ENCODE results near the gene C12orf75.
"Not testable (repeated sequence)": the region's sequence is repeated elsewhere in the genome, so short reads cannot be mapped to it uniquely, and the experiment has no call there.

Gene C12orf75

DNA sequence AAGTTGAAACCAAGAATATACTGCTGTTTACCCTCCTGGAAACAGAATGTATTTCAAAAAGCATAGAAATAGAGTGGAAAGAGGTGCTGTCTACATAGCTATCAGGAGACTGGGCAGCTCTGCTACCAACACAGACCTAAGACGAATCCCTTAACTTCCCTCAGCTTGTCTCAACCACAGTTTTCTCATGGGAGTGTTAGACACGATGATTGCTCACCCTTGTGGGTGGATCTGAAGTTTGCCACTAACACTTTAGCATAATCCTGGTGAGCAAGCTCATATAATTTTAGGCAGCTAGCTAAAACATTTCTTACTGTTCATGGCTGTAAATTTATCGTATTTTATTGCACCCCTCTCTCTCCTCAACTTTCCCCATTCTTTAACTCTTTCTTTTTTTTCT, 38.5 kb downstream of the C12orf75 start:
- DNase-seq (ENCODE audit: low read depth in 1 of 2, low spot score in 1 of 2): no peak

DNA sequence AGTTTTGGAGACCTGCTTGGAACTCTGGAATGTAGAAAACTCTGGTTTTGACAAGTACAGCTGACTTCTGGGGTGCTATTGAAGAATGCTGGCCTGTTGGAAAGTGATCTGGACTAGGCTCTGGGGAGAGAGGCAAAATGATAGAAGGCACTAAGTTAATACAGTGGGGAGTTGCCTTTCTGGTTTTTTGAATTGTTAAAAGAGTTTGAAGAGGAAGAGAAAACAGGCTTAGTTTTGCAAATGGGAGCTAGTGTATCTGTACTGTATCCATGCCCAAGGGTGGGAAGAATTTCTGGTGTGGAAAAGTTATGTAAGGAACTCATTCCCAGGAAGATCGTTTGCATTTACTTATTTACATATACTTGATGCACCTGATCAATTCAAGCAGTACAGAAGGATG, 43.8 kb downstream of the C12orf75 start:
- DNase-seq (ENCODE audit: low read depth in 1 of 2, low spot score in 1 of 2): no peak

DNA sequence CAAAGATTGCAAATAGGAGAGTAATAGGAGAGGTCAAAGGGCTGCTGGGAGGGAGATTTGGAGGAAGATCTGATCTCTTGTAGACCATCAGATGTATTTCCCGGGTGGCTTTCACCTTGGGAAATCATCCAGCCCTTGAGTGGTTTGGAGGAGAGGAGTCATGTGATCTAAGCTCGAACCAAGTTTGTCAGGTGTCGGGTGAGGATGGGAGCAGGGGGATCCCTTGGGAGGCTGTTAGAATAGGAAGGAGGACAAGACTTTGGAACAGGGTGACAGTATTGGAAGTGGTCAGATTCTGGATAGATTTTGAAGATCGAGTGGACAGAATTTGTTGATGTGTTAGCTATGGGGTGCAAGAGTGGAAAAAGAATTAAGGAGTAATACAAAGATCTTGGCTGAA, 46.6 kb downstream of the C12orf75 start:
- DNase-seq (ENCODE audit: low read depth in 1 of 2, low spot score in 1 of 2): no peak

DNA sequence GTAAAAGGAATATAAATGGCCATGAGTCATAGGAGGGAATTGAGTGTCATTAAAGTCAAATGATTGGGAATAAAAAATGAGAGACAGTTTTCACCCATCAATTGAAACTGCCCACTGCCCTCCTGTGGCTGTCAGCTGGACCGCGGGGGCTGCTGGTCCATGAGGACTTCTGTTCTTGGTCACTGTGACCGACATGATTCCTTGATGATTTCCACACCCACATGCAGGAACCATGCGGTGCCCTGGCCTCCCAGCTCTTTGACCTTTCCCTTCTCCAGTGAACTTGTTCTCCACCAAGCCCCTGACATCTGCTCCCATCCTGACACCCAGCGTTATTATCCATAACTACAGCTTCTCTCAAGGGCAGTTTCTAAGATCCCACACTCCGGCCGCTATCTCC, 48.4 kb downstream of the C12orf75 start:
- no peak for DNase-seq (ENCODE audit: low read depth in 1 of 2, low spot score in 1 of 2)

DNA sequence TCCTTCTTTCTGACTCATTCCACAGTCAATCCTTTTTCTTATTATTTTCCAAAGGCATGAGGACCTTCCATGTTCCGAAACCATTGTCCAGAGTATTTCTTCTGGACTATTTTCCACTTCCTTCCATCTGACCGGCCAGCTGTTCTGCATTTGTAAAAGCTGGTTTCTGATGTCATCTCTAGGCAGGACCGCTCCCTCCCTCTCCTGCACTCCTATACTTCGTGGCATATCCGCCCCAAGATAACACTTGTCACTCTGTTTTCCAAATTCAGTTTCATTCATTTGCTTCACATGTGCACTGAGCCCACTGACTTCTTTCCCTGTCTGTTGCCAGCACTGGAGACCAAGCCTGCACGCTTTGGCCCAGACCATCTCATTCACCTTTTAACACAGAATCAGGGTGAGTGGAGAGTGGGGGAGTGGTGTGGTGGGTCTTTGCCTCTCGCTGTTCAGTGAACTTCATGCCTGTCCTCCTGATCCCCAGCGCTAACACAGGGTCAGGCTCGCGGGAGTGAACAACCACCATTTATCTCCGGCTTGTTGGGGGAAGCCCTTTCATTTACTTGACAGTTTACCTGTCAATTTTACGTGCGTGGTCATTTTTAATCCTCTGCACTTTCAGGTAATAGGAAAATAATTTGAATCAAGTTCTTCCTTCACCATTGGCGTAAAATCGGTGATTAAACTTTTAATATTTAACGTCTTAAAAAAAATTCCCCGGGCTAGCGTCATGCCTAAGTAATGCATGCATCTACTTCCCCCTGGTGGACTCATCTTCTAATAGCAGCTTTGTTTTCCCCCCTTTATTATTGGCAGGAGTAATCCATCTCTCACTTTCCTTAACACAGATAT, 52.5 kb downstream of the C12orf75 start:
- DNase-seq (ENCODE audit: low read depth in 1 of 2, low spot score in 1 of 2): no peak

DNA sequence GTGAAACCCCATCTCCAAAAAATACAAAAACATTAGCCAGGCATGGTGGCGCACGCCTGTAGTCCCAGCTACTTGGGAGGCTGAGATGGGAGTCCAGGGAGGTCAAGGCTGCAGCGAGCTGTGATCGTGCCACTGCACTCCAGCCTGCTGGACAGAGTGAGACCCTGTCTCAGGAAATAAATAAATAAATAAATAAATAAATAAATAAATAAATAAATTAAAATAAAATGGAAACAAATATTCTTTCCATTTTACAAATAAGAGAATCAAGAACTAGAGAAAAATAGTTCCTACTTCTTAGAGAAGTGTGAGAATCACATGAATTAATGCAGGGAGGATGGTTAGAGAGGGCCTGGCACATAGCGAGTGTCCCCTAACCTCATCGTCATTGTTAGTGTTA, 53.7 kb downstream of the C12orf75 start:
- DNase-seq (ENCODE audit: low read depth in 1 of 2, low spot score in 1 of 2): no peak

DNA sequence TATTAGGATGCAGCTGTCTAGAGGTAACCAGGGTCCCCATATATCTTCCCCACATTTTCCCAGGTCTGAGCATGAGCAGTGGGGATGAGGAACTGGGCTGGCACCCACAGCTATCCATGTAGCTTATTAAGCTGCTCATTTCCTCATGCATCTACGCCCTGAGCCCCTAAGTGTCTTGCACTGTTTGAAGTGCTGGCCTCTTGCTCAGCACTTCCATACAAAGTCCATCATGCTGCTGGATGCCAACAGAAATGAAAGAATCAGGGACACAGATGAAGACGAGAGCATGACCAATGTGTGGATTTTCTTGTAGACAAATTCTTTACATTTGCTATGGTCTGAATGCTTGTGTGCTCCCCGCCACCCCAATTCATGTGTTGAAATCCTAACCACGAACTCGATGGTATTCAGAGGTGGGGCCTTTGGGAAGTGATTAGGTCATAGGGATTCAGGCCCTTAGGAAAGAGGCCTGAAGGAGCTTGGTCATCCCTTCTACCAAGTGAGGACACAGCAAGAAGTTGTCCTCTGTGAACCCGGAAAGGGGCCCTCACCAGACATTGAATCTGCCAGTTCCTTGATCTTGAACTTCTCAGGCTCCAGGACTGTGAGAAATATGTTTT, 54.5 kb downstream of the C12orf75 start:
- DNase-seq (ENCODE audit: low read depth in 1 of 2, low spot score in 1 of 2): no peak

DNA sequence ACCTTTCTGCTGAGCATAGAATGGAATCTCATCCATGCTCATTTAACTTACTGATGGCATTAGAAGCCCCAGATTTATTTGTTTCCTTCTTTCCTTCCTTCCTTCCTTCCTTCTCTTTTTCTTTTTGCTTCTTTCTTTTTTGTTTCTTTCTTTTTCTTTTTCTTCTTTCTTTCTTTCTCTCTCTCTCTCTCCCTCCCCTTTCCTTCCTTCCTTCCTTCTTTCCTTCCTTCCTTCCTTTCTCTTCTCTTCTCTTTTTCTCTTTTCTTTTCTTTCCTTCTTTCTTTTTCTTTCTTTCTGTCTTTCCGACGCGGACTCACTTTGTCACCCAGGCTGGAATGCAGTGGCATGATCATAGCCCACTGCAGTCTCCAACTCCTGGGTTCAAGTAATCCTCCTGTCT, 55.9 kb downstream of the C12orf75 start:
- DNase-seq (ENCODE audit: low read depth in 1 of 2, low spot score in 1 of 2): no peak

DNA sequence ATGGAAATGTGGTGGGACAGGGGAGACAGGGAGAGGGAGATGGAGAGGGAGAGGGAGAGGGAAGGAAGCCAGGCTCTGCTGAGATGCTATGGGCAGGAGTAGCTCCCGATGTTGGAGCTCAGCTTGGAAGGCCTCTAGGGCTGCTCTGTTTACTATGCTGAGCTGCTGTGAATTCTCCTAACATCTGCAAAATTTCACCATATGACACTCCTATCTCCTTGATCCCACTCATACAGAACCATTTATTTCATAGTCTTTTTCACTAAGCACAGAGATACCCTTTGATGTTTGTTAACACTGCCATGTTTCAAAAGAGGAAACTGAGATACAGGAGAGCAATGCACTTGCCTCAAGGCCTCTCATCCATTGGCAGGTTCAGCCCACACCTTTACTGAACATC, 60.7 kb downstream of the C12orf75 start:
- DNase-seq (ENCODE audit: low read depth in 1 of 2, low spot score in 1 of 2): no peak

DNA sequence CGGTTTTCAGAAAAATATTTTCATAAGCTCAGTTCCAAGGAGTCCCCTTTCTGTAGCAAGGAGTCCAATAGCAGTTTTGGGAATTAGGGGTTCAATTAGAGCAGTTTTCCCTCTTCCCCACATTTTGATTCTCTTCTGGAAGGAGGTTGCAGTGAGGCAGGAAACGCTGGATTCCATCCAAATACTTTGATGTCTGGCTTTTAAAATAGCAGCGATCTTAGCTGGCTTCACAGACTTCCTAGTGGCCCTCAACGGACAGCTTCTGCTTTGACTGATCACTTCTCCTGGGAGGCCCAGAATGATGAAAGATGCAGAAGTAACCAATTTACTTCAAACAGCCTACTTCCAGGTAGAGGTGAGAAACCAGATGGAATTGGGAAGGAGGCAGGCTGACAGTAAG, 63.1 kb downstream of the C12orf75 start:
- no peak for DNase-seq (ENCODE audit: low read depth in 1 of 2, low spot score in 1 of 2)

DNA sequence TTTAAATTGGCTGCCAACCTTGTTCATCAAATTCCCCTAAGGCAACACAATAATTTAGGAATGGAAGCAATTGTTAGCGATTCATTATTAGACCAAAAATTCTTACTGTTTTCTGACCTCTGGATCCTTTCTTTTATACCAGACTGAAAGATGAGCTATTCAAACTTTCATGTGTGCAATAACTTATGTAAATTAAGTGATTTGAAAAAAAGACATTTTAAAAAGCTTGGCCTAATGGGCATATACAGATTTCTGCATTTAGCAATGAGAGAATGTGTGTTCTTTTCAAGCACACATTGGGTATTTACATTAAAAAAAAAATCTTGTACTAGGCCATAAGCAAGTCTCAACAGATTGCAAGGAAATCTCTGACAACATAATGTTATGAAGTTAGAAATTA, 65.5 kb downstream of the C12orf75 start:
- no peak for DNase-seq (ENCODE audit: low read depth in 1 of 2, low spot score in 1 of 2)

DNA sequence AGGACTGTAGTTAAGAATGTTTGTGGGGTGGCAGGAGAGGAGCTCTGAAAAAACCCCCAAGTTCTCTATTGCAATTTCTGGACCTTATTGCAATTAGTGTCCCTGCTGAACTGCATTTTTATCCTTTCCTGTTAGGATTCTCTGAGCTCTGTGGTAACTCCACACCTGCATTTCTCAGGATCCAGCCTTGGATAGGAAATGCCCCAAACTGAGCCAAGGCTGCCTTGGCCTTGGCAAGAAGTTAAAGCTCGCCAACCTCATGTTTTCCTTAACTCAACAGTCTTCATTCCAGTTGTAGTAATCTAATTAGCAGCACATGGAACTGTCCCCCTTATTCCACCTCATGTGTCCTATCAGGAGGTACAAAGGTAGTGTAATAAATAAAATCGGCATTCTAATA, 66.5 kb downstream of the C12orf75 start:
- DNase-seq (ENCODE audit: low read depth in 1 of 2, low spot score in 1 of 2): no peak

DNA sequence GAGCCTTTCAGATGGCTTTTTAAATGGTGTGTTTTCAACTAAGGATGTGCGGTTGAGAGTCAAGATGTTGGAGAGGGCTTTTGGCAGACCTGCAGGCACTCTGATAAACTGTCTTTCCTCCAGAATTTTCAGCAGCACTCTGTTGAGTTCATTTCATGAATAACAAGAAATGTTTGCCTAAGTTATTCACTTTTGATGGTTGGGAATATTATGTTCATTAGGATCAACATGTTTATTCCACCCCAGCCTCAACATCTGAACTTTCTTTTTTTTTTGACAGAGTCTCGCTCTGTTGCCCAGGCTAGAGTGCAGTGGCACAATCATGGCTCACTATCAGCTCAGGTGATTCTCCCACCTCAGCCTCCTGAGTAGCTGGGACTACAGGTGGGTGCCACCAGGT, 68.4 kb downstream of the C12orf75 start:
- DNase-seq (ENCODE audit: low read depth in 1 of 2, low spot score in 1 of 2): no peak

DNA sequence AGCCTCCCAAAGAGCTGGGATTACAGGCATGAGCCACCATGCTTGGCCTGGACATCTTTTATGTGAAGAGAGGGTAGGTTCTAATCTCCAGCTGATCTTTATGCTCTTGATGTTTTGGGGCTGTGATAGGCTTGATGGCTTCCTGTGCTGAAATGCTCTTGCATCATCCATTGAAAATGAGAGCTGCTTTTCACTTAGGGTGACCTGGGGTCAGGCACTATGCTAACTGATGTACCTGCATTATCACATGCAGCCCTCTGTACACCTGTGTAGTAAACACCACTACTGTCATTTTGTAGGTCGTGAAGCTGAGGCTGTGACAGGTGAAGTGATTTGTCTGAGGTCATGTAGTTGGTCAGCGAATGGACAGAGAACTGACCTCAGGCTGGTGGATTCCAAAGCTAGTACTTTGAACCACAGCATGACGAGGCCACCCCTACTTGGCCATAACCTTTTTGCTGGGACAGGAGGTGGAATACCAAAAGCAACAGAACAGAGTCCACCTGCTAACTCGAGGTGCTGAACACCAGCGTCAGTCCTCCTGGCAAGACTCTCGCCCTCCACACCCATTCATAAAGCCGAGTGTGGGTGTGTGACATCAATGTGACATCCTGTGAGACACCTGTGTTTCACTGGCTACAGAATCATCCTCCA, 69.1 kb downstream of the C12orf75 start:
- DNase-seq (ENCODE audit: low read depth in 1 of 2, low spot score in 1 of 2): no peak

DNA sequence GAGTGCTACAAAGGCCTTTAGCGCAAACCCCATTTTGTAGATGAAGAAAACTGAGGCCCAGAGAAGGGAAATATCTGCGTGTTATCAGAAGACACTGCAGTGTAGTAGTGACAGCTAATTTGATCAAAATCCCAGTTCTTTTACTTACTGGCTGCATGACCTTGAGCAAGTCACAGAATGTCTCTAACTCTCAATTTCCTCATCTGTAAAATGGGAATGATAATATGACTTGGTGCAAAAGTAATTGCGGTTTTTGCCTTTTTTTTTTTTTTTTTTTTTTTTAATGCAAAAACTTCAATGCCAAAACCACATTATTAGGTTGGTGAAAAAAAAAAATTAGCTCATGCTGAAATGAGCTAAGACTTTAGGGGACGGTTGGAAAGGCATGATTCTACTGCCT, 69.7 kb downstream of the C12orf75 start:
- no peak for DNase-seq (ENCODE audit: low read depth in 1 of 2, low spot score in 1 of 2)

DNA sequence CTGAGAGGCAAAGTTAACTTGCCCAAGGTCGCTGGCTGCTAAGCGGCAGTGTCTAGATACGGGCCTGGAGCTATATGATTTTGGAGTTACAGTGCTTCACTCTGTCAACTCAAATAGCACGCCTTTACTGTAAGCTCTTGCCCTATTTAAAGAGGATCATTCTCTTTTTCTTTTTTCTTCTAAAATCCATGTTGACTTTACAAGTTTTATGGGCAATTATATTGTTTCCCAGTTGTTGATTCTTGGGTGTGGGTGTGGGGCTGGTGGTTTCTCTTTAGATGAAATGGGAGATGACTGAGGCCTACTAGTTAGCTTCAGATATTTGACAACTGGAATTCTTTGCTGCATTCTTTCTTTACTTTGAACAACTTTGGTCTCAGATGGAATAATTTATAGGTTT, 70.7 kb downstream of the C12orf75 start:
- no peak for DNase-seq (ENCODE audit: low read depth in 1 of 2, low spot score in 1 of 2)

DNA sequence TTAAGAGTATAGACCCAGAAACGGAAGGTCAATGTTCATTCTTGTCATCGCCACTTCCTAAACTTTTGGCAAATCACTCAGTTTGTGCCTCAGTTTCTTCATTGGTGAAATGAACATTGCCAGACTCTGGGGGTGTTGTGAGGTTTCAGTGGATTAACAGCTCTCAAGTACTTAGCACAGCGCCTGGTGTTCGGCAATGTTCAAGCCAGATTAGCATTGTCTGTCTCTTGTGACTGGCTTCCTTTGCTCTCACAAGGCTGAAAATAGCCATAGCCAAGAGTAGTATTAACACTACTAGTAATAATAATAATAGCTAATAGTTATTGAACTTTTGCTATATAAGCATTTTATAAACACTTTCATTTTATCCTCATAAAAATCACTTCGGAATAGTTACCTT, 71.9 kb downstream of the C12orf75 start:
- no peak for DNase-seq (ENCODE audit: low read depth in 1 of 2, low spot score in 1 of 2)

DNA sequence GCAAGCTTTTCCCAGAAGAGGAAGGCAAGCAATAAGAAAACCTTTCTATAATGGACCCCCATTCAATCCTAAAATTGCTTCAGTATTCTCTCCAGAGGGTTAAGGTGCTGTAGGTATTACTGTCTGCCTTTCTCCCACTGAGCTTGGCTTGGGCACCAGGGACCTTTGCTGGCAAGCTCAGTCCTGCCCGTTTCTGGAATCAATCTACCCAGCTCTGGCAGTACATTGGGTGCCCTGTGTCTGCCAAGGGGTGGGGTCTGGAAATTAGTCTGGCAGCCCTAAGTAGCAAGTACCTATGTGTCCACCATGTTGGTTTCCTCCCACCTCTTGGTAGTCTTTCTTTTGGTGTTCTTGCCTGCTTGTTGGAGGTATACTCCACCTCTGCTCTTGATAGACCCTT, 72.6 kb downstream of the C12orf75 start:
- no peak for DNase-seq (ENCODE audit: low read depth in 1 of 2, low spot score in 1 of 2)

DNA sequence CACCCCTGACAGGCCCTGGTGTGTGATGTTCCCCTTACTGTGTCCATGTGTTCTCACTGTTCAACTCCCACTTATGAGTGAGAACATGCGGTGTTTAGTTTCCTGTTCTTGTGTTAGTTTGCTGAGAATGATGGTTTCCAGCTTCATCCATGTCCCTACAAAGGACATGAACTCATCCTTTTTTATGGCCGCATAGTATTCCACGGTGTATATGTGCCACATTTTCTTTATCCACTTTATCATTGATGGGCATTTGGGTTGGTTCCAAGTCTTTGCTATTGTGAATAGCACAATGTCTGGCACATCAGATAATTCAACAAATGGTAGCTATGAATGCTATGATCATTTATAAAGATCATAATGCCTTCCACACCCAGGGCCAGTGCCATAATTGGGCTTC, 73.6 kb downstream of the C12orf75 start:
- DNase-seq (ENCODE audit: low read depth in 1 of 2, low spot score in 1 of 2): not testable (repeated sequence)

DNA sequence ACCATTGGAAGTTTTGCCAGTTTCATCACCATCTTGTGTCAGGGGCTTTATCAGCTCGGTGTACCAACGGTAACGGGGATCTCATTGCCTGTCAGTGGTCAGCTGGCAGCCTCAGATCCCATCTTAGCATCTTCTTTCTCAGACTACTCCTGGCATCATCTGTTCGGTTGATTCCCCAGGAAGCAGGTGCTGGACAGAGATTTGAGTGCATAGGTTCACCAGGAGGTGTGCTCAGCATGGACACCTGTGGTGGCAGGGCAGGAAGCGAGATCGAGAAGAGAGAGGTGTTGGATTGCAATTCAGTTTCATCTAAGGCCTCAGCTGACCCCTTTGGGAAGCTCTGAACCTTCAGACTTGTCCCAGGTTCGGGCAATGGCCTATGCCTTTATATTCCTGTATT, 76.0 kb downstream of the C12orf75 start:
- no peak for DNase-seq (ENCODE audit: low read depth in 1 of 2, low spot score in 1 of 2)

DNA sequence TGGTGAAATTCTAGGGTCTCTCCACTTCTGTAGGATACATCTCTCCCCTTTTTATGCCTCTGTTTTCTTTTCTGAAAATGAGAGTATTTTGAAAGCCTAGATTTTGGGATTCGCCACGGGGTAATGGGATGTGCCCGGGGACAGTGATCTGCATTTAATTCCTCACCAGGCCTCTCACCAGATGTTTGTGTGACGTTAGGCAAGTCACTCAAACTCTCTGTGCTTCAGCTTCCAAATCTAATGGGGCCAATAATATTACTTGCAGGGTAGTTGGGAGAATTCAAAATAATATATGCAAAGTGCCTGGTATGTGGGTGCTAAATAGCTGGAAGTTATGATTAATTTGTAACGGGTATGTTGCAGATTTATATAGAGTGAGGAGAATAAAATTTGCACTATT, 78.8 kb downstream of the C12orf75 start:
- DNase-seq (ENCODE audit: low read depth in 1 of 2, low spot score in 1 of 2): no peak

DNA sequence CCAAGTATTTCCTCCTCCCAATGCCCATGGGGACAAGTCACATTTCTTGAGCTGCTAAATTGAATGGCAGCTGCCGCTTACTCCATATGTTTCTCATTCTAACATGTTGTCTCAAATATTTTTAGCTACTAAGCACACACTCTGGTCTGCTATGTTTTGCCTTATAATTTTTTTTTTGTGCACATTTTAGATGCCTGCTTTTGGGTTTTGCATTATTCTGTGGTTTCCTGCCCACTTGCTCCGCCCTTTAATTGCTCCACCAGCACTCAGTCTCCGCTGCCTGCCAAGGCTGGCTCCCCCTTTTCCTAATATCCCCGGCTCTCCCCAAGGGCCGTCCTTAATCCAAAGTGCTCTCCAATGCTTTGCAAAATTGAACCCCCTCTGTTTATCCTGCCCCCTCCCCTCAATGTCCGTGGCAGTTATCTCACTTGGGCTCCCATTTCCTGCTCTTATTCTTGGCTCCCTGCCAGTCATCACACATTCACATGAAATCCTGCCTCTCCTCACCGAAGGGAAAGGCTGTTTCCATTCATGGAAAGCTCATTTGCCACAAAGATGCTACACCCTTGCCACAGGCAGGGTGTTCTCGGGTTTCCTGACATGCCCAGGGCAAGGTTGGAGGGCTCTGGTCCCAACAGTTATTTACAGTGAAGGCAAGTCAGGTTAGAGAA, 79.4 kb downstream of the C12orf75 start:
- no peak for DNase-seq (ENCODE audit: low read depth in 1 of 2, low spot score in 1 of 2)
